HG03095 (cell line): ENCODE results near the gene EEF1A2.
"Not testable (repeated sequence)": the region's sequence is repeated elsewhere in the genome, so short reads cannot be mapped to it uniquely, and the experiment has no call there.

Experiments used
- ATAC-seq: cut with Tn5 transposase; IDR thresholded peaks from one replicate; pipeline ENCODE4 v1.9.1; 2021; ENCODE audit warnings: moderate library complexity; ENCODE audit not compliant: unreplicated experiment

EEF1A2 gene

DNA sequence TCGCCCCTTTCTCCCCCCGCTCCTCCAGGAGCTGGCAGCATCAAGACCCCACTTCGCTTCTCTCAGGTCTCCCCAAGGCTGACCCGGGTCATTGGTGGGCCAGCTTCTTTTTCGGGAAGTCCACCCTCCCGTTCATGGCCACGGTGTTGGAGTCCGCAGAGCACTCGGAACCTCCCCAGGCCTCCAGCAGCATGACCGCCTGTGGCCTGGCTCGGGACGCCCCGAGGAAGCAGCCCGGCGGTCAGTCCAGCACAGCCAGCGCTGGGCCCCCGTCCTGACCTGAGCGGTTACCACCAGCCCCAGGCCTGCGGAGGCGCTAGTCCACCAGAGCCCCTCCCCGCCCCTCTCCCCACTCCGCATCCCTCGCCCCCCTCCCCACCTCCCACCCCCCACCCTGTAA, 22.7 kb upstream of the EEF1A2 start:
- no peak for ATAC-seq

DNA sequence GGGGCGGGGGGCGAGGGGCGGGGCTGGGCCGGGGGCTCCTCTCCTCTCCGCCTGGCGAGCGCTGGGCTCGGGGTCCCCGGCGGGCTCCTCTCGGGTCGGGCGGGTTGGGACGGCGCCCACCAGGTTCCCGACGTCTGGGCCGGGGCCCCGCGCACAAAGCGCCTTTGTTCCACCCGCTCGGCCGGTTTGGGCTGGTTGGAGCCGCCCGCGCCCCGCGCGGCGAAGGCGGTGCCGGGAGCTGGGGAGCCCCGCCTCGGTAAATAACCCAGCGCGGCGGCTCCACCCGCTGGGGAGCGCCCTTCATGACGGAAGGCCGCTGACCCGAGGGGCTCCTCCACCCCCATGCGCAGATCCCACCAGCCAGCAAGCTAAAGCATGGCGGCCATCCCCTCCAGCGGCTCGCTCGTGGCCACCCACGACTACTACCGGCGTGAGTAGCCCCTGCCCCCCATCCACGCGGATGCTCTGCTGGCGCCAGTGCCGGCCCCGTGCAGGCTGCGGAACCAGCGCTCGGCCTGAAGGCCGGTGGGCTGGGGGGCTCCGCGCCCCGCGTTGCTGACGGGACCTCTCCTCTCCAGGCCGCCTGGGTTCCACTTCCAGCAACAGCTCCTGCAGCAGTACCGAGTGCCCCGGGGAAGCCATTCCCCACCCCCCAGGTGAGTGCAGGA, 22.2 kb upstream of the EEF1A2 start:
- ATAC-seq = peak; percentile 40

DNA sequence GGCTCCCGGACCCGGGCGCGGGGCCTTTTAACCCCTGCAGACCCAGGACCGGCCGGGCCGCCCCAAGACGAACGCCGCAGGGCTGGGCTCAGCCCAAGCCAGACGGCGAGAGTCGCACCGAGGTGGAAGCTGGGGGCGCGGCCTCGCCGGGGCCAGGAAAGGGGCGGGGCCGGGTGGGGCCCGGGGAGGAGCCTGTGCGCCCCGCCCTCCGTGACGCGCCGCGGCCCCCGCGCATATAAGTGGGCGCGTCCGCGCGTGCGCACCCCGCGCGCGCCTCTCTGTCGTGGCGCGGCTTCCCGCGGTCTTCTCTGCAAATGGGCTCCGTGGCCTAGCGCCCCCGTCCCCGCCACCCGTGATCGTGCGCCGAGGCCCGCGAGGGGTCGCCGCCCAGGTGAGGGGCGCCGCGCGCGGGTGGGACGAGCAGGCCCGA, 21.6 kb upstream of the EEF1A2 start, which contains the start of gene PPDPF:
Gene PPDPF, plus strand, starts transcription at position 262 of the 430 bp plus-strand sequence. CDS start 544 bp downstream, outside the sequence.
- peak; percentile 60 for ATAC-seq

DNA sequence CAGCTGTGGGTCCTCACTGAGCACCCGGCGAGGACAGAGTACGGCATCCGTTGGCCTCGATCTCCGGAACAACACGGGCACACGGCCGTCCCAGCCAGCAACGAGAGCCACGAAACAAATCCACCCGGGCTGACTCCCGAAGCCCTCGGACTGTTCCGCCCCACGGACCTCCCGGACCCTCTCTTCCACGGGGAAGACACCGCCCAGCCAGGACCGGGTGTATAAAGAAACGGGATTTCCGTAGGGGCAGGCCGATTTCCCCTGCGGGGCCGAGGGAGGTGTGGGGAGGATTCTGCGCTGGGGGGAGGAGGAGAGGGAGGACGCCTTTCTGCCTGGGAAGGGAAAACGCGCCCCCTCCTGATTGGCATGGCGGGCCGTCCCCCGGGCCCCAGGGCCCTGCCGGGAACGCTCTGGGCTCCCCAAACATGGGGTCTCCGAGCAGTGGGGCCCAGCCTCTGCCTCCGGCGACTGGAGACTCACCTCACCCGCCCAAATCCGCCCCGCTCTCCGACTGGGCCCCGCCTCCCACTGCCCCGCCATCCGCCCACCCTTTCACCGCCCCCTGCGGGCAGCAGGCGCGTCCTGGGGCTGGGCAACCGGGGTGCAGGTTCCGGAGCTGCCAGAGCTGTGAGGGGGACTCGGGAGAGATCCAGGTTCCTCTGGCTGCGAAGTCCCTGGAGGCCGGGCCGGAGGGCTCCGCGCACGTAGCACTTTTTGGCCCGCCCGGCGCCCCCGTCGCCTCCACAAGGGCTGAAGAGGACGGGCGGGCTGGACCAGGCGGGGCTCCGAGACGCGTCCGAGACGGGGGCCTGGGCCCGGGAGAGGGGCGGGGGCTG, 21.0 kb upstream of the EEF1A2 start:
- ATAC-seq = peak; percentile 34

GRCh38 chr20:63518946-63519667, 20.2 kb upstream of the EEF1A2 start:
- no peak for ATAC-seq

DNA sequence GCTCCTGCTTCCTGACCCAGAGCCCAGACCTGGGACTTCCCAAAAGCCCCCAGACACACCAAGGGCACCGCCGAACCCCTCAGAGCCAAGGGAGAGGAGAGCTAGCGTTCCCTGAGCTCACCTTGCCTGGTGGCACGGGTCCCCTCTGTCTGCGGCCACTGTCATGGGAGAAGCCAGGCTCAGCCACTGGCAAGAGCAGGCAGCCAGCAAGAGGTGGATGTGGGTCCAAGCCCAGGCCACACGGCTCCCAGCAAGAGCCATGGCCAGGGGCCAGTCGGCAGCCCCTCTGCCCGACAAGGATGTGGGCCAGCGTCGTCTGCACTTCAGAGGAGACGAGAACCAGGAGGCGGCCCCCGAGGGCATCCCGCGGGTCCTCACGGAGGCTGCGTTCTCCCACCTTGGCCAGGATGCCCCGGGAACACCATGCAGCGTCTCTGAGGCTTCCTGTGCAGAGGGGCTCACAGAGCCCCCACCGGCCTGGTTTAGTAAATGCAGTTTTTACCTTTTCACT, 19.5 kb upstream of the EEF1A2 start:
- no peak for ATAC-seq

- no peak for ATAC-seq
These were observed 18.8 kb upstream of the EEF1A2 start for GRCh38 chr20:63517376-63518309.

DNA sequence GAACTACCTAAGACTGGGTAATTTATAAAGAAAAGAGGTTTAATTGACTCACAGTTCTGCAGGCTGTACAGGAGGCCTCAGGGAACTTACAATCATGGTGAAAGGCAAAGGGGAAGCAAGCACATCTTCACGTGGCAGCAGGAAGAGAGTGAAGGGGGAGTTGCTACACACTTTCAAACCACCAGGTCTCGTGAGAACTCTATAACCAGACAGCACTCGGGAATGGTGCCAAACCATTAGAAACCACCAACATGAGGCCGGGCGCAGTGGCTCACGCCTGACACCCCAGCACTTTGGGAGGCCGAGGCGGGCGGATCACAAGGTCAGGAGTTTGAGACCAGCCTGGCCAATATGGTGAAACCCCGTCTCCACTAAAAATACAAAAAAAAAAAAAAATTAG, 15.6 kb upstream of the EEF1A2 start:
- not testable (repeated sequence) for ATAC-seq

- no peak for ATAC-seq
These were observed 14.3 kb upstream of the EEF1A2 start for GRCh38 chr20:63513207-63513606.

DNA sequence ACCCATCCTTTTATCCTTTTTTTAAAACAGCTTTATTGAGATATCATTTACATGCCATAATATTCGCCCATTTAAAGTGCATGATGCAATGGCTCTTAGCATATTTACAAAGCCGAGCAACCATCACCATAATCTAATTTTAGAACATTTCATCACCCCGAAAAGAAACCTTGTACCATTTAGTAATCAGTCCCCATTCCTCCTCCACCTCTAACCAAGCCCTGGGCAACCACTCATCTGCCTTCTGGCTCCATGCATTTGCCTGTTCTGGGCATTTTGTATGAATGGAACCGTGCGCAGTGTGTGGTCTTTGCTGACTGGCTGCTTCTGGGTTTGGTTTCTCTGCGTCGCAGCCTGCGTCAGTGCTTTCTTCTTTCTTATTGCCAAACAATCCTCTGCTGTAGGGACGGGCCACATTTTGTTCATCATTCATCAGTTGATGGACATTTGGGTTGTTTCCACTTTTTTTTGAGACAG, 10.2 kb upstream of the EEF1A2 start:
- no peak for ATAC-seq

DNA sequence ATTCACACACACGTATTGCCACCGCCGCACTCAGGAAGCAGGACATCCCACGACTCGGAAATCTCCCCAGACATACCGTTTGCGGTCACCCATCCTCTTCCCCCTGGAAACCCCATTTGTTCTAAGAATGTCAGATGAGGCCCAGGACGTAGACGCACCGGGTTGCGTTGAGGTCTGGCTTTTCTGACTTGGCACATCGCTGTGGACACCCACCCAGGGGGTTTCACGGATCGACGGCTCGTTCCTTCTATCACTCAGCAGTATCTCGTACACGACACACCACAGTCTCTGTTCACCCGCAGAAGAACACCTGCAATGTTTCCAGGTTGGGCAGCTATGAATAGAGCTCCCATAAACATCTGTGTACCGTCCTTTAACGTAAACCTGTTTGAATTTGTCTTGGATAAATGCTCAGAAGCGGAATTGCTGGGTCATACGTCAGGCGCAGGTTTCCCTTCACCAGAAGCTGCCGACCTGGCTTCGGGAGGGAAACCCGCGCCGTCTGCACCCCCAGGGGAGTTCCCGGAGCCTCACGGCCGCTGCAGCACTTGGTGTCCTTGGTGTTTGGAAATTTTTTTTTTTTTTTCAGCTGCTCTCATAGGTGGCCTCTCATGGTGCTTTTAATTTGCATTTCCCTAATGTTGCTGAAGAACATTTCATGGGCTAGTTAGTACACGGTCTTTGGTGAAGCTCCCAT, 9.3 kb upstream of the EEF1A2 start:
- ATAC-seq = no peak

DNA sequence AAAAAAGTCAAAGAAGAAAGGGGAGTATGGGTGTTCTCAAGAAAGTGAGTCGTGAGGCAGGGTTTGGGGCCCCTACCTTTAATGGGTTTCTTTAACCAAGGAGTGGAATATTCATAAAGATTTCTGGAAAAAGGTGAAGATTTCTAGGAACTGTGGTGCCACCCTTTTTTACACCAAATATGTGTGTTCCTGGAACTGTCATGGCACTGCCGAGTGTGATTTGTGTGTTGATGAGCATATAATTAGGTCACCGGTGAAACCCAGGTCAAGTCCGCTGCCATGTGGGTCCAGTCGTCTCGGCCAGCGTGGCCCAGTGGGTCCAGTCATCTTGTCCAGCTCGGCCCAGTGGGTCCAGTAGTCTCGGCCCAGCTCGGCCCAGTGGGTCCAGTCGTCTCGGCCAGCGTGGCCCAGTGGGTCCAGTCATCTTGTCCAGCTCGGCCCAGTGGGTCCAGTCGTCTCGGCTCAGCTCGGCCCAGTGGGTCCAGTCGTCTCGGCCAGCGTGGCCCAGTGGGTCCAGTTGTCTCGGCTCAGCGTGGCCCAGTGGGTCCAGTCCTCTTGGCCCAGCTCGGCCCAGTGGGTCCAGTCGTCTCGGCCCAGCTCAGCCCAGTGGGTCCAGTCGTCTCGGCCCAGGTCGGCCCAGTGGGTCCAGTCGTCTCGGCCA, 8.3 kb upstream of the EEF1A2 start:
- ATAC-seq = no peak

DNA sequence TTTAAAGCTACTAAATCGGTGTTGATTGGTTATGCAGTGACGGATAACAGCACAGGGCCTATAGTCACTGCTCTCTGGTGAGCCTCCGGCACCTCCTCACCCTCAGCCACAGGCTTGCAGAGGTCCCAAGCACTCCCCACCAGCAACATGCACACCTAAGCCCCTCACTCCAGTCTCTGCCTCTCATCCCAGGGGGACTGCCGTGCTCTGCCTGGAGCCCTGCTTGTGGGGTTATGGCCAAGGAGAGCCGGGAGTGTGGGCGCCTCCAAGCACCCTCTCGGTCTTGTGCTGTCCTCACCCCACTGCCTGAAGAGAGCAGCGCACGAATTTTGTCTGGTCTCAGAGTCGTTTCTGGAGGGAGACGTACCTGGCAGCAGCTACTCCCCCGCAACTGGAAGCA, 6.8 kb upstream of the EEF1A2 start:
- no peak for ATAC-seq

- ATAC-seq = no peak
These were observed 6.4 kb upstream of the EEF1A2 start for GRCh38 chr20:63505281-63505680.

GRCh38 chr20:63504642-63505041, 5.8 kb upstream of the EEF1A2 start:
- no peak for ATAC-seq

GRCh38 chr20:63503524-63503923, 4.6 kb upstream of the EEF1A2 start:
- ATAC-seq = no peak

GRCh38 chr20:63502671-63503172, 3.8 kb upstream of the EEF1A2 start:
- no peak for ATAC-seq

DNA sequence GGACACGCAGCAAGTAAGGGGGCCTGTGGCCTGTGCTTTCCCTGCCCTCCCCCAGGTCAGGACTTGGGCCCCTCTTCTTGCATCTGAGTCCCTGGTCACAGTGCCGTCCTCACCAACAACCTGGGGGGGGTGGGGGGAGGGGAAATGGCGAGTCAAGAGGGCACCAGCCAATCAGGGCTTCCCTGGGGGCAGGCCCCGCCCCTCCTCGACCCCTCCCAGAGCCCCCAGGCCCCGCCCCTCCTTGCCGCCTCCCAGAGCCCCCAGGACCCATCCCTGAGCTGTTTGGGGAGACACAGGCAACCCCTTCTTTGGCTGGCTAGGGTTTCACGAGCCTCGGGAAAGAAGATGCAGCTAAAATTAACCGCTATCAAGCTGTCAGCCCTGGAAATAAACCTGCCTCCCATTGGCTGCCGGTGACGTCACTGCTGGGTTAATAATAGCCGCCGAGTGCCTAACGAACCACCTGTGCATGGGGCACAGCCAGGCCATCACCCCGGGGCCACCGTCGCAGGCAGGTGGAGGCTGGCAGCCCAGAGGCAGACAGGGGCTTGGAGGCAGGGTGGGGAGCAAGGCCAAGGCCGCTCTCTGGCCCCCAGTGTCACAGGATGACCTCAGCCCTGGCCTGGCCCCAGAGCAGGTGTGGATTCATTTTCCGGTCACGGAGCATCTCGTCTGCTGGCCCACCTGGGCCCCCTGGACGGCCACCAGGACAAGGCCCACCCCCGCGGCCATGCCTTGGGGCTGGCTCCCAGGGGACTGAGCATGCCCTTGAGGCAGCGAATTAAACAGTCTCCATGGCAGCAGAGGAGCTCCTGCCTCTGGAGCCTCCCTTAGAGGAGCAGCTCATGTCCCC, 3.2 kb upstream of the EEF1A2 start:
- no peak for ATAC-seq
